B cell (primary cell): Measurements from ENCODE around the gene ACR.
"Not testable (repeated sequence)": the region's sequence is repeated elsewhere in the genome, so short reads cannot be mapped to it uniquely, and the experiment has no call there.

ENCODE experiments used
- CTCF ChIP-seq: fragments of 200-600 bp; IDR thresholded peaks from one replicate; pipeline ENCODE4 v1.8.0; 2022; ENCODE audit warnings: antibody characterized with exemption, mild to moderate bottlenecking
- EZH2 ChIP-seq: IDR thresholded peaks from 2 replicates; pipeline ENCODE4 v1.6.1; 2012; ENCODE audit warnings: borderline replicate concordance, low read depth, mild to moderate bottlenecking, moderate library complexity, low read length; ENCODE audit not compliant: insufficient read depth, poor library complexity, severe bottlenecking

DNA sequence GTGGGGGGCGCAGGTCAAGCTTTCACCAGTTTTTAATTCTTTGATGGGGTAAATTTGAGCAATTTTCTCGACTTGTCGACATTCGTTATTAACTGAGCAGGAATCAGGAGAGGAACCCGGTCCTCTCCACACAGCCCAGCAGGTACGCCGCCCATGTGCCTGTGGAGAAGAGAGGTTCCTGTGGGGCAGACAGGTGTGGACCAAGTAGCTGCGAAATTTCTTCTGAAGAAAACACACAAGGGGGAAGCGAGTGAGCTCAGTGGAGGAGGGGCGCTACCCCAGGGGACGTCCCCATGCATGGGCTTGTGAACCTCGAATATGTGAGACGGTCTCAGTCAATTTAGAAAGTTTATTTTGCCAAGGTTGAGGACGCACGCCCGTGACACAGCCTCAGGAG is 45.9 kb downstream of the ACR start:
- TF ChIP-seq CTCF, EZH2: not testable (repeated sequence)
